Daoy (cell line): ENCODE results near the gene FBXW7. TPM values are rescaled to one million over a fixed set of nuclear protein-coding genes. Genes with fewer than 3 reads are reported as not detected.

Experiments used
- DNase-seq: peaks from one replicate; pipeline ENCODE4 v3.0.0-alpha.2; 2015; ENCODE audit warnings: low read depth
- total RNA-seq: library from RNA; depleted of rRNA; stranded (reverse); fragments of >200 nt; shearing (Covaris generic); gene quantifications from 2 replicates; pipeline ENCODE4 v1.2.3, GENCODE V29; 2014

Gene FBXW7
- total RNA-seq, 1 experiment from 2014 or later: 21.6 TPM

GRCh38 chr4:152471251-152471792, 64.6 kb downstream of the FBXW7 start:
- DNase-seq: no peak

GRCh38 chr4:152468408-152468807, 67.5 kb downstream of the FBXW7 start:
- DNase-seq: no peak

DNA sequence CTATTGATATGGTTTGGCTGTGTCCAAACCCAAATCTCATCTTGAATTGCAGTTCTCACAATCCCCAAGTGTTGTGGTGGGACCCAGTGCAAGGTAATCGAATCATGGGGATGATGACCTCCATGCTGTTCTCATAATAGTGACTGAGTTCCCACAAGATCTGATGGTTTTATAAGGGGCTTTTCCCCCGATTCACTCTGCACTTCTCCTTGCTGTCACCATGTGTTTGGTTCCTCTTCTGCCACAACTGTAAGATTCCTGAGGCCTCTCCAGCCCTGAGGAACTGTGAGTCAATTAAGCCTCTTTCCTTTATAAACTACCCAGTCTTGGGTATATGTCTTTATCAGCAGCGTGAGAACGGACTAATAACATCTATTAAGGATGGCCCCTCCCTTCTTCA, 68.8 kb downstream of the FBXW7 start:
- no peak for DNase-seq

GRCh38 chr4:152464030-152464823, 71.7 kb downstream of the FBXW7 start:
- no peak for DNase-seq

DNA sequence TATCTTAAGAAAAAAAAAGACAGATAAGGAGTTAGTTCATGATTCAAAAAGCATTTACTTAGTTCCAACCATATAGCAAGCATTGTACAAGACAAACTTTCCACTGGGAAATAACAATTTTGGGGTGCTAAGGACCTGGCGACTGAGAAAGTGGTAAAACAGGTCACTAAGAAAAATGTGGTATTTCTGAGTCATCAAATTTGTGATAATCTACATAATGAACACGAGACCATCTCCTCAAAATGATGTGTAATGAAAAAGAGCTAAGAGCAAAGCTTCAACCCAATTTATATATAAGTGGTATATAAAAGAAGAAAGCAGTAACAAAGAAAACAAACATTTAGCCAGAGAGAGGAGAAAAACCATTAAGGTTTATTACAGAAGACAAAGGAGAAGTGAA, 72.3 kb downstream of the FBXW7 start:
- no peak for DNase-seq

- DNase-seq: no peak
Observed at GRCh38 chr4:152462695-152463094, 73.2 kb downstream of the FBXW7 start.

DNA sequence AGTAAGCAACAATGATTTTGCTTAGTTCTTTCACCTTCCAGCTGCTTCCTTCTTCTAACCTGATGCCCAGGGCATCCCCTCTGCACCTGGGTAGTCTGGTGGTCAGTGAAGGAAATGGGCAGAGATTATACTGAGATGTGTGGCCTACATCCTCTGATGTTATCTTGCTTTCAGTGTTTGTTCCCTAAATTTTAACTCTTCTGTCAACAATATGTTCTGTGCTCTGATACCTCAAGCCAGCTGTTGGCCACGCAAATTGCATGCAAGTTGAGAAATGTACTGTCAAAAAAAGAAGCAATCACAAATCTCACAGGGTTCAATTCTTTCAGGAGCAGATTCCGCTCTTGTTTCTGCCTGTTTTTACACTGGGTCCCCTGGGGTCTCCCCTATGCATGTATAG, 73.8 kb downstream of the FBXW7 start:
- DNase-seq: no peak

GRCh38 chr4:152460488-152460887, 75.4 kb downstream of the FBXW7 start:
- peak; percentile 1 for DNase-seq

DNA sequence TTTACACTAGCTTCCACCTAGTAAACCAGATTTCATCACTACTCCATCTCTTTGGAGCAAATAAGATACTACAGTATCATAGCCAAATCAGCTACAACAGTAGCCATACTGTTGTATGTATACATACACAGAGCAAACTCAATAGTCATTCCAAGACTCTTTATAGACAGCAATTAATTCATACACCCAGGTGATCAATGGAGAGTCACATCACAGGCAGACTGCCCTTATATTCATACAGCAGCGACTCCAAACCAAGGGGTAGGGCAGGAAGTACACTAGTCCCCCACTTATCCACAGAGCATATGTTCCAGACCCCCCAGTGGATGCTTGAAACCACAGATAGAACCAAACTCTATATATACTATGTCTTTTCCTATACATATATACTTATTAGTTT, 76.6 kb downstream of the FBXW7 start:
- DNase-seq: no peak

DNA sequence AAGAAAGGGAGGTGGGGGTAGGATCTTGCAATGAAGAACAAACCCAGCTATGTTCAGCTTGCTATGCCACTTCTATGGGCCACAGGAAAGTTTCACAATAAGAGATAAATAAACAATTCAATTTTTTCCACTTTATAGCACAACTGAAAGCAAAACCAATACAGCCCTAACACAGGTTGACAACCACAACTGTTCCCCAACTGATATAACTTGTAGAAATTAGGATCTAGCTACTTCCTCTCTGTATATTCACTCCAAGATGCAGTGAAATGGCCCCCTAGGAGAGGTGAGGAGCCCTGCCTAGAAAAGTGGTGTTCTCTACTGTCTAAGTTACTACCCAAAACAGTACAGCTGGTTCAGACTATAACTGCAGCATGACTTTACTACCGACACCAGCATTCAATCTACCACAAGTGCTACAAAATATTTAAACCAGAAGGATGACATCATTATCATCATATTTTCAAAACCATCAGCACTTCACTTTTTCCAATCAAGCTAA, 77.0 kb downstream of the FBXW7 start:
- no peak for DNase-seq

DNA sequence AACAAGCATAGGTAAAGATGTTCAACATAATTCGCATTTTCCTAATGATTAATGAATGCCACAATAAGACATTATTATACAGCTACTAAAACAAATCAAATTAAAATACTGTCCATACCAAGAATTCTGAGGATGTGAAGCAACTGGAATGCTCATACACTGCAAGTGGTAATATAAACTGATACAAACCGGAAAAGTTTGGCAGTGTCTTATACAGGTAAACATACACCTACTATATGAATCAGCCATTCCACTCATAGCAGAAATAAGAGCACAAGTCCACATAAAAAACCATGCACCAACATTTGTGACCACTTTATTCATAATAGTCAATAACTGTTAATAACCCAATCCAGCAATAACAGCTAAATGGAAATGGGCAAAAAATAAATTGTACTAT, 79.3 kb downstream of the FBXW7 start:
- no peak for DNase-seq

GRCh38 chr4:152455311-152455710, 80.6 kb downstream of the FBXW7 start:
- DNase-seq: no peak

GRCh38 chr4:152454398-152455011, 81.4 kb downstream of the FBXW7 start:
- no peak for DNase-seq

DNA sequence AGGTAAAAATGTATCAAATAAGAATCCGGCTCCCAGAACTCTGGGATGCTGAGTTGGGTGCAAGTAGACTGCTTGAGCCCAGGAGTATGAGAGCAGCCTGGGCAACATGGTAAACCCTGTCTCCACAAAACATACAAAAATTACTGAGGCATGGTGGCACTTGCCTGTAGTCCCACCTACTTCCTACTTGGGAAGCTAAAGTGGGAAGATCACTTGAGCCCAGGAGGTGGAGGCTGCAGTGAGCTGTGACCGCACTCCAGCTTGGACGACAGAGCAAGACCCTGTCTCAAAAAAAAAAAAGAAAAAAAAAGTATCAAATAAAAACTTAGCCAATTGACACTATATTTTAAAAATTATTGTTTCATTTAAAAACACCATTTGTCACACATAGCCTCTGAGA, 84.4 kb downstream of the FBXW7 start:
- no peak for DNase-seq

DNA sequence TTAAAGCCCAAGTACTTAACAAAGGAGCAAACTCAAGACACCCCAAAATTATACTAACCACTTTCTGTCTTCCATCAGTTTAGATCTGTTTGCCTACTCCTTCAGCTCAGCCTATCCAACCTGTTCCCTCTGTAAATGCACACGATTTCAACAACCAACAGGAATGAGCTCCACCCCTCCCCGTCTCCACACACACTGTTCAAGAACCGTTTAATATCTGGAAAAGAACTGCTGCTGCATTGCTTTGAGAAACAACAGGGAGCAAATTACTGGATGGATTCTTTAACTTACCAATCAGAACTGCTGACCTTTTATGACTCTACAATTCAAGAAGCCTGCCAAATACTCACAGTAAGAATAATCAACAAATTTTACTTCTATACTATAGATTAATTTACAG, 87.0 kb downstream of the FBXW7 start:
- DNase-seq: no peak

GRCh38 chr4:152448038-152448707, 87.7 kb downstream of the FBXW7 start:
- DNase-seq: no peak

DNA sequence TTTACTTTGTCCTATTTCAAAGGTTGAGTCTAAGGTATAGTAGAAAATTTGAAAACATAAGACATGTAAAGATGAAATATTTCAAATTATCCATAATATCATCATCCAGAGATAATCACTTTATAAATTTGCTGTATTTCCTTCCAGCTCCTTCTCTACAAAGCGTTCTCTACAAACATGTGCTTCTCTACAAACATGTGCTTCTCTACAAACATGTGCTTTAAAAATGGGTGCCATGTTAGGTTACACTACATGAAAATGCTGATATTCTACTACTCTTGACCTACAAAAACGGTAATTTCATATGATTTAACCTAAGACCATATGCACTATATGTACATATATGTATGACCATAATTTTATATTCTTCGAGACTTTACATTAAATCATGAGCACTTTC, 92.0 kb downstream of the FBXW7 start:
- no peak for DNase-seq

DNA sequence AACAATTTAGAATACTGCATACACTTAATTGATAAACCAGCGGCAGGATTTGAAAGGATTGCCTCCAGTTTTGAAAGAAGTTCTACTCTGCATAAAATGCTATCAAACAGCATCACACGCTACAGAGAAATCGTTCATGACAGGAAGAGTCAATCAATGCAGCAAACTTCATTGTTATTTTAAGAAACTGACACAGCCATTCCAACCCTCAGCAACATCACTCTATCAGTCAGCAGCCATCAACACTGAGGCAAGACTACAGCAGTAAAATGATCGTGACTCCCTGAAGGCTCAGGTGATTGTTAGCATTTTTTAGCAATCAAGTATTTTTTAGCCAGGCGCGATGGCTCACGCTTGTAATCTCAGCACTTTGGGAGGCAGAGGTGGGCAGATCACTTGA, 98.3 kb downstream of the FBXW7 start:
- no peak for DNase-seq

DNA sequence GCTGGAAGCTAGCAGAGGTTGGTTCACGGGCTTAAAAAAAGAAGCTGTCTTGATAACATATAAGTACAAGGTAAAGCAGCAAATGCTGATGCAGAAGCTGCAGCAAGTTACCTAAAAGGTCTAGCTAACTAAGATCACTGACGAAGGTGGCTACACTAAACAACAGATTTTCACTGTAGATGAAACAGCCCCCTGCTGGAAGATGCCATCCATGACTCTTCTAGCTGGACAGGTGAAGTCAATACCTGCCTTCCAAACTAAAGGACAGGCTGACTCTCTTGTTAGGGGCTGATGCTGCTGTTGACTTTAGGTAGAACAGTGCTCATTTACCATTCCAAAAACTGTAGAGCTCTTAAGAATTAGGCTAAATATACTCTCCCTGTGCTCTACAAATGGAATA, 99.5 kb downstream of the FBXW7 start:
- DNase-seq: no peak

GRCh38 chr4:152434011-152434410, 101.9 kb downstream of the FBXW7 start:
- no peak for DNase-seq

DNA sequence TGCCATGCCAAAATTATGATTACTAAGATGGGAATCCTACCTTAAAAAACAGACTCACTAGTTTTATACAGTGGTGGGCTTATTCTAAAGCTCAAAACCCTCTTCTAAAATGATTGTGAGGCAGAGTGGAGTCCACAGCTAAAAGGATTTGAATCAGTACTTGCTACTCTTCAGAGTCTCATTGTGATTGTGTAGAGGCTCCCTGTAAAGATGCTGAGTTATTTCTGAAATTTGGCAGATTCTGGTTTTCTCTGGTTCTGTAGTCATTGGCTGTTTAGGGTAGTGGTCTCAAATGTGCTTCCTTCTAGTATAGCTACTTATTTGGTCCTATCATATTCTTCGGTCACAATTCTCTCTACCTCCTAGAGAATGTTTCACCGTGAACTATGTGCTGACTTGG, 104.1 kb downstream of the FBXW7 start:
- DNase-seq: no peak

- DNase-seq: no peak
Observed at GRCh38 chr4:152431291-152431690, 104.6 kb downstream of the FBXW7 start.

GRCh38 chr4:152430507-152430906, 105.4 kb downstream of the FBXW7 start:
- DNase-seq: no peak
